GM21737 (cell line): ENCODE data around the gene TMEM255A.

ENCODE experiments used
- ATAC-seq: cut with Tn5 transposase; IDR thresholded peaks from one replicate; pipeline ENCODE4 v1.9.1; 2021; ENCODE audit warnings: mild to moderate bottlenecking, moderate library complexity; ENCODE audit not compliant: unreplicated experiment

TMEM255A gene

GRCh38 chrX:120271218-120271617 lies 40.0 kb downstream of the TMEM255A start:
- ATAC-seq, result no peak

- no peak for ATAC-seq
Measured at GRCh38 chrX:120270567-120270966, 40.7 kb downstream of the TMEM255A start.

- no peak for ATAC-seq
Measured at GRCh38 chrX:120269373-120270035, 41.8 kb downstream of the TMEM255A start.

- no peak for ATAC-seq
Measured at GRCh38 chrX:120264341-120264740, 46.9 kb downstream of the TMEM255A start.

GRCh38 chrX:120262859-120263708 lies 48.2 kb downstream of the TMEM255A start:
- no peak for ATAC-seq

GRCh38 chrX:120260369-120260768 lies 50.9 kb downstream of the TMEM255A start:
- no peak for ATAC-seq

GRCh38 chrX:120253784-120254183 lies 57.5 kb downstream of the TMEM255A start:
- ATAC-seq, result no peak

- no peak for ATAC-seq
Measured at GRCh38 chrX:120251471-120252011, 59.7 kb downstream of the TMEM255A start.

GRCh38 chrX:120250522-120251271 lies 60.6 kb downstream of the TMEM255A start, which contains the start of gene ZBTB33:
Gene ZBTB33, plus strand, starts transcription at chrX:120250812. Its CDS starts 2,604 bp downstream, at chrX:120253416.
- ATAC-seq, result peak; percentile 95

- peak; percentile 75 for ATAC-seq
Measured at GRCh38 chrX:120244735-120245498, 66.3 kb downstream of the TMEM255A start.

GRCh38 chrX:120244395-120244734 lies 66.9 kb downstream of the TMEM255A start:
- ATAC-seq, result peak; percentile 9

- ATAC-seq, result no peak
Measured at GRCh38 chrX:120242813-120243212, 68.4 kb downstream of the TMEM255A start.

- ATAC-seq, result no peak
Measured at GRCh38 chrX:120238933-120239332, 72.3 kb downstream of the TMEM255A start.

GRCh38 chrX:120236687-120237479 lies 74.4 kb downstream of the TMEM255A start:
- no peak for ATAC-seq

- no peak for ATAC-seq
Measured at GRCh38 chrX:120235284-120235683, 76.0 kb downstream of the TMEM255A start.

- no peak for ATAC-seq
Measured at GRCh38 chrX:120228187-120228908, 82.9 kb downstream of the TMEM255A start.

- no peak for ATAC-seq
Measured at GRCh38 chrX:120224388-120224787, 86.9 kb downstream of the TMEM255A start.

- no peak for ATAC-seq
Measured at GRCh38 chrX:120223374-120223773, 87.9 kb downstream of the TMEM255A start.
